Suprapubic skin (tissue), 4 donors: Measurements from ENCODE around the gene NME7.

ENCODE experiments used
- CTCF ChIP-seq, 2 donors: fragments of 200-600 bp in 1 of 2; fragments of 450-650 bp in 1 of 2; sonication (generic) in 1 of 2; IDR thresholded peaks; one replicate each; pipeline ENCODE4 v1.5.1; 2016 to 2019; ENCODE audit warnings: antibody characterized with exemption in 2 of 2, mild to moderate bottlenecking in 1 of 2, moderate library complexity in 1 of 2
- EP300 ChIP-seq: sonication (generic); formaldehyde crosslinking; IDR thresholded peaks from one replicate; pipeline ENCODE4 v1.6.1; 2017; ENCODE audit warnings: antibody characterized with exemption
- POLR2A ChIP-seq, 2 donors: fragments of 450-650 bp; IDR thresholded peaks; one replicate each; pipeline ENCODE4 v1.6.1; 2017; ENCODE audit warnings: antibody characterized with exemption in 2 of 2, mild to moderate bottlenecking in 2 of 2, moderate library complexity in 2 of 2
- POLR2AphosphoS5 ChIP-seq, 3 donors: sonication (generic); formaldehyde crosslinking; IDR thresholded peaks; one replicate each; pipeline ENCODE4 v1.6.1; 2017; ENCODE audit warnings: antibody characterized with exemption in 3 of 3

- TF ChIP-seq CTCF (IDR thresholded peaks at IDR 0.05), result no peak
- TF ChIP-seq POLR2A (IDR thresholded peaks at IDR 0.05), result no peak
- no peak for TF ChIP-seq POLR2AphosphoS5 (IDR thresholded peaks at IDR 0.05)
- no peak for TF ChIP-seq EP300
Observed at GRCh38 chr1:169111472-169111871, 256.1 kb downstream of the NME7 start.
